ENCODE results near the gene ADAMTS5. TPM values are rescaled to one million over a fixed set of nuclear protein-coding genes. Genes with fewer than 3 reads are reported as not detected.

Gene ADAMTS5
- total and polyA plus RNA-seq, 2 of the 8 experiments (the other 6 are each of a cell fraction or from before 2014, with no cell fraction given) = 0.20 to 1.1 TPM

DNA sequence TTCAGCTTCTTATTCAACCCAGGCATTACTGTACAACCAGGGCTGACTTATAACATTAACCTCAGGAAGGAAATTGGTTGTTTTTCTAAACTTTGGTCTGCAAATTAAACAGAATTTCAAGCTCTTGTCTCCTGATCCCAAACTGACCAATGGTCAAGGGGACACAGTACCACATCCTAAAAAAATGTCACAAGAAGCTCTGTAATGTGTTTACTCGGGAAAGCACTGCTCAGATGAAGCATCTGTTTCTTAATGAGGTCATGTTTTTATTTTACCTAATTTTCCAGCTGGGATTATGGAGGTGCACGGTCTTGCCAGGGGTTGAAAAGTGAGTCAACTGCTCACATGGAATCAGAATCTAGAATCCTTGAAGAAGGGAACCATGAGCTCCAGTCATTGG lies 18.7 kb downstream of the ADAMTS5 start (continued):
- TF ChIP-seq, protein P1, sequence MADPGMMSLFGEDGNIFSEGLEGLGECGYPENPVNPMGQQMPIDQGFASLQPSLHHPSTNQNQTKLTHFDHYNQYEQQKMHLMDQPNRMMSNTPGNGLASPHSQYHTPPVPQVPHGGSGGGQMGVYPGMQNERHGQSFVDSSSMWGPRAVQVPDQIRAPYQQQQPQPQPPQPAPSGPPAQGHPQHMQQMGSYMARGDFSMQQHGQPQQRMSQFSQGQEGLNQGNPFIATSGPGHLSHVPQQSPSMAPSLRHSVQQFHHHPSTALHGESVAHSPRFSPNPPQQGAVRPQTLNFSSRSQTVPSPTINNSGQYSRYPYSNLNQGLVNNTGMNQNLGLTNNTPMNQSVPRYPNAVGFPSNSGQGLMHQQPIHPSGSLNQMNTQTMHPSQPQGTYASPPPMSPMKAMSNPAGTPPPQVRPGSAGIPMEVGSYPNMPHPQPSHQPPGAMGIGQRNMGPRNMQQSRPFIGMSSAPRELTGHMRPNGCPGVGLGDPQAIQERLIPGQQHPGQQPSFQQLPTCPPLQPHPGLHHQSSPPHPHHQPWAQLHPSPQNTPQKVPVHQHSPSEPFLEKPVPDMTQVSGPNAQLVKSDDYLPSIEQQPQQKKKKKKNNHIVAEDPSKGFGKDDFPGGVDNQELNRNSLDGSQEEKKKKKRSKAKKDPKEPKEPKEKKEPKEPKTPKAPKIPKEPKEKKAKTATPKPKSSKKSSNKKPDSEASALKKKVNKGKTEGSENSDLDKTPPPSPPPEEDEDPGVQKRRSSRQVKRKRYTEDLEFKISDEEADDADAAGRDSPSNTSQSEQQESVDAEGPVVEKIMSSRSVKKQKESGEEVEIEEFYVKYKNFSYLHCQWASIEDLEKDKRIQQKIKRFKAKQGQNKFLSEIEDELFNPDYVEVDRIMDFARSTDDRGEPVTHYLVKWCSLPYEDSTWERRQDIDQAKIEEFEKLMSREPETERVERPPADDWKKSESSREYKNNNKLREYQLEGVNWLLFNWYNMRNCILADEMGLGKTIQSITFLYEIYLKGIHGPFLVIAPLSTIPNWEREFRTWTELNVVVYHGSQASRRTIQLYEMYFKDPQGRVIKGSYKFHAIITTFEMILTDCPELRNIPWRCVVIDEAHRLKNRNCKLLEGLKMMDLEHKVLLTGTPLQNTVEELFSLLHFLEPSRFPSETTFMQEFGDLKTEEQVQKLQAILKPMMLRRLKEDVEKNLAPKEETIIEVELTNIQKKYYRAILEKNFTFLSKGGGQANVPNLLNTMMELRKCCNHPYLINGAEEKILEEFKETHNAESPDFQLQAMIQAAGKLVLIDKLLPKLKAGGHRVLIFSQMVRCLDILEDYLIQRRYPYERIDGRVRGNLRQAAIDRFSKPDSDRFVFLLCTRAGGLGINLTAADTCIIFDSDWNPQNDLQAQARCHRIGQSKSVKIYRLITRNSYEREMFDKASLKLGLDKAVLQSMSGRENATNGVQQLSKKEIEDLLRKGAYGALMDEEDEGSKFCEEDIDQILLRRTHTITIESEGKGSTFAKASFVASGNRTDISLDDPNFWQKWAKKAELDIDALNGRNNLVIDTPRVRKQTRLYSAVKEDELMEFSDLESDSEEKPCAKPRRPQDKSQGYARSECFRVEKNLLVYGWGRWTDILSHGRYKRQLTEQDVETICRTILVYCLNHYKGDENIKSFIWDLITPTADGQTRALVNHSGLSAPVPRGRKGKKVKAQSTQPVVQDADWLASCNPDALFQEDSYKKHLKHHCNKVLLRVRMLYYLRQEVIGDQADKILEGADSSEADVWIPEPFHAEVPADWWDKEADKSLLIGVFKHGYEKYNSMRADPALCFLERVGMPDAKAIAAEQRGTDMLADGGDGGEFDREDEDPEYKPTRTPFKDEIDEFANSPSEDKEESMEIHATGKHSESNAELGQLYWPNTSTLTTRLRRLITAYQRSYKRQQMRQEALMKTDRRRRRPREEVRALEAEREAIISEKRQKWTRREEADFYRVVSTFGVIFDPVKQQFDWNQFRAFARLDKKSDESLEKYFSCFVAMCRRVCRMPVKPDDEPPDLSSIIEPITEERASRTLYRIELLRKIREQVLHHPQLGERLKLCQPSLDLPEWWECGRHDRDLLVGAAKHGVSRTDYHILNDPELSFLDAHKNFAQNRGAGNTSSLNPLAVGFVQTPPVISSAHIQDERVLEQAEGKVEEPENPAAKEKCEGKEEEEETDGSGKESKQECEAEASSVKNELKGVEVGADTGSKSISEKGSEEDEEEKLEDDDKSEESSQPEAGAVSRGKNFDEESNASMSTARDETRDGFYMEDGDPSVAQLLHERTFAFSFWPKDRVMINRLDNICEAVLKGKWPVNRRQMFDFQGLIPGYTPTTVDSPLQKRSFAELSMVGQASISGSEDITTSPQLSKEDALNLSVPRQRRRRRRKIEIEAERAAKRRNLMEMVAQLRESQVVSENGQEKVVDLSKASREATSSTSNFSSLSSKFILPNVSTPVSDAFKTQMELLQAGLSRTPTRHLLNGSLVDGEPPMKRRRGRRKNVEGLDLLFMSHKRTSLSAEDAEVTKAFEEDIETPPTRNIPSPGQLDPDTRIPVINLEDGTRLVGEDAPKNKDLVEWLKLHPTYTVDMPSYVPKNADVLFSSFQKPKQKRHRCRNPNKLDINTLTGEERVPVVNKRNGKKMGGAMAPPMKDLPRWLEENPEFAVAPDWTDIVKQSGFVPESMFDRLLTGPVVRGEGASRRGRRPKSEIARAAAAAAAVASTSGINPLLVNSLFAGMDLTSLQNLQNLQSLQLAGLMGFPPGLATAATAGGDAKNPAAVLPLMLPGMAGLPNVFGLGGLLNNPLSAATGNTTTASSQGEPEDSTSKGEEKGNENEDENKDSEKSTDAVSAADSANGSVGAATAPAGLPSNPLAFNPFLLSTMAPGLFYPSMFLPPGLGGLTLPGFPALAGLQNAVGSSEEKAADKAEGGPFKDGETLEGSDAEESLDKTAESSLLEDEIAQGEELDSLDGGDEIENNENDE (IDR thresholded peaks at IDR 0.05; ENCODE audit: insufficient replicate concordance, low read length) = no peak
- TF ChIP-seq PHF8 (conservative IDR thresholded peaks at IDR 0.05; ENCODE audit: low read depth, low read length) = no peak
- no peak for TF ChIP-seq EGR1 (IDR thresholded peaks at IDR 0.05; ENCODE audit: borderline replicate concordance, low read depth, low read length)
- no peak for TF ChIP-seq NRF1 (IDR thresholded peaks at IDR 0.05; ENCODE audit: low read depth, low read length)
- TF ChIP-seq, protein P2, sequence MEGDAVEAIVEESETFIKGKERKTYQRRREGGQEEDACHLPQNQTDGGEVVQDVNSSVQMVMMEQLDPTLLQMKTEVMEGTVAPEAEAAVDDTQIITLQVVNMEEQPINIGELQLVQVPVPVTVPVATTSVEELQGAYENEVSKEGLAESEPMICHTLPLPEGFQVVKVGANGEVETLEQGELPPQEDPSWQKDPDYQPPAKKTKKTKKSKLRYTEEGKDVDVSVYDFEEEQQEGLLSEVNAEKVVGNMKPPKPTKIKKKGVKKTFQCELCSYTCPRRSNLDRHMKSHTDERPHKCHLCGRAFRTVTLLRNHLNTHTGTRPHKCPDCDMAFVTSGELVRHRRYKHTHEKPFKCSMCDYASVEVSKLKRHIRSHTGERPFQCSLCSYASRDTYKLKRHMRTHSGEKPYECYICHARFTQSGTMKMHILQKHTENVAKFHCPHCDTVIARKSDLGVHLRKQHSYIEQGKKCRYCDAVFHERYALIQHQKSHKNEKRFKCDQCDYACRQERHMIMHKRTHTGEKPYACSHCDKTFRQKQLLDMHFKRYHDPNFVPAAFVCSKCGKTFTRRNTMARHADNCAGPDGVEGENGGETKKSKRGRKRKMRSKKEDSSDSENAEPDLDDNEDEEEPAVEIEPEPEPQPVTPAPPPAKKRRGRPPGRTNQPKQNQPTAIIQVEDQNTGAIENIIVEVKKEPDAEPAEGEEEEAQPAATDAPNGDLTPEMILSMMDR (IDR thresholded peaks at IDR 0.05; ENCODE audit: control extremely low read depth in 1 of 3, insufficient read depth in 1 of 3, low read depth in 1 of 3, low read length in 3 of 3) = no peak
- TF ChIP-seq SIX5 (IDR thresholded peaks at IDR 0.05; ENCODE audit: low read depth, low read length) = no peak
- no peak for TF ChIP-seq SUZ12 (IDR thresholded peaks at IDR 0.05; ENCODE audit: low read length)
- TF ChIP-seq KDM4A (IDR thresholded peaks at IDR 0.05; ENCODE audit: low read depth, low read length, severe bottlenecking) = no peak

All from H1 (cell line).